GM19351 (cell line): ENCODE data around the gene RAET1E.
"Not testable (repeated sequence)": the region's sequence is repeated elsewhere in the genome, so short reads cannot be mapped to it uniquely, and the experiment has no call there.

Source experiments
- ATAC-seq: cut with Tn5 transposase; IDR thresholded peaks from one replicate; pipeline ENCODE4 v1.9.1; 2021; ENCODE audit warnings: mild to moderate bottlenecking, moderate library complexity; ENCODE audit not compliant: unreplicated experiment

Gene RAET1E

DNA sequence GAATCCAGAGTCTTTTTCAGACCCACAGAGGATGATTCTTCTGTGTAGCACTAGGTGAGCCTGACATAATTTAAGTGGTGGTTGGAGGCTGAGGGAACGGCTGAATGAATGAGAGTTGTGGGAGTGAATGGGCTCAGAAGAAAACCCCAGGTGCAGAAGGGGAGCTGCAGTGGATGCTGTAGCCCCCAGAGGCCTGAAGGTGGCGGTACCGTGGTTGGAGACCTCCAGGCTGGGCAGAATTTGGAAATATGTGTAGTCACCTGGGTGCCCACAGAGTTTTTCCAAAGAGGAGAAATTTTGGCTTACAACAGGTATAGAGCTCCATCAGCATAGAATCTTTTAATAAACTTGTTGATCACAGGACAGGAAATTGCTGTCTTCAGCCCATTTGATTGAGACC is 31.5 kb upstream of the RAET1E start:
- ATAC-seq = no peak

DNA sequence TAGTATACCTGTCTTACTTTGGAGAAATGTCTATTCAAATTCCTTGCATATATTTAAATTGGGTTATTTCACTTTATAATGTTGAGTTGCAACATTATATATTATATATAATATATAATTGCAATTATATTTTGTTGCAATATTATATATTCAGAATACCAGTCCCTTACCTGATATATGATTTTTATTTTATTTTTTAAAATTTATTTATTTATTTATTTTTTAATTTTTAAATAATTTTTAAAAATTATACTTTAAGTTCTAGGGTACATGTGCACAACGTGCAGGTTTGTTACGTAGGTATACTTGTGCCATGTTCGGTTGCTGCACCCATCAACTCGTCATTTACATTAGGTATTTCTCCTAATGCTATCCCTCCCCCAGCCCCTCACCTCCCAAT is 29.1 kb upstream of the RAET1E start:
- not testable (repeated sequence) for ATAC-seq

GRCh38 chr6:149925974-149926777 is 28.3 kb upstream of the RAET1E start:
- peak; percentile 54 for ATAC-seq

DNA sequence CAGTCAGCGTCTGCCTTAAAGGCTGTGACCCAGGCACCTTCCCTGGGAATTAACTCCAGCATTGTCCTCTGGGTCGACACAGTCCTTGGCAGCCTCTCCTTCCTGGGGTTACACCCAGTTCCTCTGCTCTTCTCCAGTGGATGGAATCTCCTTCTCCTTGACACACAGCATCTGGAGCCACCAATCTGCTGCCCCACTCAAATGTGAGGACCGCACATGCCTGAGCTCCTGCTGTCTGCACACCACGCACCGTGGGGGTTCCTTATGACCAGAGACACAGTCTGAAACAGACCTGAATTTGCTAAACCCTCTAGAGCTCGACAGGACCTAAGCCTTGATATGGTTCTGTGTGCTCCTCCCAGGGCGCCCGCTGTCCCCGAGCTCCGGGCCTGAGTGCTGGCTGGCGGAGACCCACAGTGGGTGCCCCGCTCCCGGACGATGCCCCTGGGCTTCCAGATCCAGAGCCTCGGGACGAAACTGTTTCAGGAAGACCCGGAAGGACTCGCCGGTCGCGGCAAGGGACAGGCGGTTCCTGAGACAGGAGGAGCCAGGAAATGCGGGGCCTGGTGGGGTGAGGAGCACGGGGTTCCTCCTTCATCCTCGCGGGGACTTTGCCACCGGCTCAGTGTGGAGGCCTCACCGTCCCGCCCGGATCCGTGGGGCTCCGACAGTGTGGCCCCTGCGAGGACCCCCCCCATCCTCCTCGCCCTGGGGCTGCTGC is 27.5 kb upstream of the RAET1E start:
- ATAC-seq = no peak

- no peak for ATAC-seq
Observed at GRCh38 chr6:149924933-149925252, 27.0 kb upstream of the RAET1E start.

GRCh38 chr6:149924206-149924932 is 26.5 kb upstream of the RAET1E start:
- ATAC-seq = no peak

- ATAC-seq = no peak
Observed at GRCh38 chr6:149923327-149923986, 25.5 kb upstream of the RAET1E start.

GRCh38 chr6:149922642-149923326 is 24.9 kb upstream of the RAET1E start, which contains the start of gene RAET1G:
Gene RAET1G, minus strand, starts transcription at chr6:149923121. Its CDS starts 111 bp downstream, at chr6:149923010.
- no peak for ATAC-seq

GRCh38 chr6:149922091-149922490 is 24.2 kb upstream of the RAET1E start:
- not testable (repeated sequence) for ATAC-seq

DNA sequence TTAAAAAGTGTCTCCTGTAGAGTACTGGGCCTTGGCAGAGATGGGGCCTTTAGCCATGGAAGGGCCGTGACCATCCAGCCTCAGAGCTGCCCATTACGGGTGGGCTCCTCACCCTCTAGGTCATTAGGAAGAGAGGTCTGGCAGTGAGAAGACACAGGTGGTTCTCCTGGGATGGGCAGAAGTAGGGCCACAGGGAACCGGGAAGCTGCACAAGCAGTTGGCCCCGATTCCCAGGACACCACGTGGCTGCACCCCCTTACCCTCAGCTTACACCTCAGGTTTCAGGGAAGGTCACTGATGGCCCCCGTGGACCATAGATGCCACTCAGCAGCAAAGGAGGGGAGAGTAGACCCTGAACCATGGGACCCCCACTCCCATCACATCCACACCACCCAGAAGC is 23.4 kb upstream of the RAET1E start:
- ATAC-seq = no peak

GRCh38 chr6:149919834-149920225 is 21.9 kb upstream of the RAET1E start:
- no peak for ATAC-seq

- not testable (repeated sequence) for ATAC-seq
Observed at GRCh38 chr6:149919126-149919833, 21.4 kb upstream of the RAET1E start.

DNA sequence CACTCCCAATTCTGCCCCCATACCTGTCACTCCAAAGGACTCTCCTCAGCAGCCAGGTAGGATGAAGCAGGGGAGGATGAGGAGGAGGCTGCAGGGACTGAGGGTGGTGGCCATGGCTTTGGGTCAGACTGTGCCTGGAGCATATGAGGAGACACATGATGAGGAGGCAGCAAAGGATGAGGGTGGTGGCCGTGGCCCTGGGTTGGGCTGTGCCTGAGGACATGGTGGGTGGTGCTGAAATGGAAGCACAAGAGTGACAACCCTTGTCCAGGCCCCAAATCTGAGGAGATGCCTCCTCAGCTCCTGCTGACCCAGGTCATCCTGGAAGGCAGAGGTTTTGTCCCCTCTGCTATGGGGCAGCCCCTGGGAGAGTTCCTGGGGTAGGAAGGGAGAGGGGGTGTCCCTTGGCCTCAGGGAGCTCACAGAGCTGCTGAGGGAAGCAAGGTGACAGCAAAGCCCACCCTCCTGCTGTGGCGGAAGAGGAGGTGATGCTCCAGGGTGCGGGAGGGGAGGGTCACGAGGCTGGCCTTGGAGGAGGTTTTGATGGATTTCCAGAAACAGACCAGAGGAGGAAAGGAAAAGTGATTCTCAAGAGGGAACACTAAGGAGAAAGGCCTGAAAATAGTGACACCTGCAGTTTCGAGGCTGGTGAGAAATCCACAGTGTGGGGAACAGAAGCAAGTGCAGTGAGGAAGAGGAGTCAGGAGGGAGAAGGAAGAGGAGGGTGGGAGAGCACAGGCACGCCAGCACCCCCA is 20.4 kb upstream of the RAET1E start:
- ATAC-seq = no peak

DNA sequence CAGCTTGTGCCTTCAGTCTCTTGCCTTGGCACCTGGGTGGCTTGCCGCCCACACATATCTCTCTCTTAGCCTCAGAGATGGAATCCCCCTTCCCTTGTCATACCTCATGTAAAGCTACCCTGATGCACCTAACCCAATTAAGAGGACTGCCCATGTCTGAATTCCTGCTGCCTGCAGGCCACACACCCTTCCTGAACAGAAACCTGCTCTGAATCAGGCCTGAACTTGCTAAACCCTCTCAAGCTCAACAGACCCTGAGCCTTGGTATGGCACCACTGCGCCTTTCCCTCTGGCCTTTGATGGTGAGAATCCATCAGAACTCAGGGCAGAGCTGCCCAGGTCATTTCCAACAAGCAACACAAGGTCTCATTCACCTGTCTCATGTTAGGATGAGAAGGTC is 19.8 kb upstream of the RAET1E start:
- no peak for ATAC-seq

DNA sequence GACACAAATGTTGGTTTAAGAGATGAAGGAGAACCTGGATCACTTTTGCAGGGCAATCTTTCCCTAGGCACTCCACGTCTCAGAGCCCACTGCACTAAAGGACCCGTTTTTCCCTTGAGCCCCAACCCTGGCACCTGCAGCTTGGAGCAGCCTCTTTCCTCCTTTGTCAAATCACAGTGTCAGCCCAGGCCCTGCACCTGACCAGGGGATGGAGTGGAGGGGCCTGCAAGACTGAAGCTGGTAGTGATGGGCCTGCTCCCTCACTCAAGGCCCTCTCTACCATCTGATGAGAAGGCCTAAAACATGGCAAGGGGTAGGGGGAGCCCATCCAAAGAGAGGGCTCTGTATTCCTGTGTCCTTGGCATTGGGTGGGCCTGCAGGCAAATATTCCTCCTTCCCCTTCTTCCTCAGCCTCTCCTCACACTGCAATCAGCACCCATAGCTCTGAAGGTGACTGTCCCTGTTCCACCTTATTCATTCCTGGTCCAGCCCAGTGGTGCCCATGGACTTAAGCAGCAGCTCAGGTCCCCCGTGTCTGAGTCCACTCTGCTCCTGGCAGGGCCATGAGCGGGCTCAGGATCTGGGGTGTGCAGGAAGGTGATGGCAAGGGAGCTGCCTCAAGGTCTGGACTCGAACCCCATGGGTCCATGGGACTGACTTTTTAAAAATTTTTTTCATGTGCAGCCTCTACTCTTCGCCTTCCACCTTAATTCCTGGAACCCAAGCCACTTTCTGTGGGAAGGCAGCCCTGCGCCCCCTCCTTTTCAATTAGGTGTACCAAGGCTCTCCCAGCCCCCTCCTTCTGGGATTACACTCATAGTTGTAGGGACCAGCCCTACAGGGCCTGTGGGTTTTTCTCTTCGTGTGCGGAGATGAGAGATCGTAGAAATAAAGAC is 18.3 kb upstream of the RAET1E start:
- no peak for ATAC-seq

- no peak for ATAC-seq
Observed at GRCh38 chr6:149913540-149914240, 15.8 kb upstream of the RAET1E start.

- no peak for ATAC-seq
Observed at GRCh38 chr6:149913085-149913484, 15.2 kb upstream of the RAET1E start.

GRCh38 chr6:149912680-149913079 is 14.8 kb upstream of the RAET1E start:
- ATAC-seq = not testable (repeated sequence)
